ENCODE data around the gene OSBPL10.
"Not testable (repeated sequence)": the region's sequence is repeated elsewhere in the genome, so short reads cannot be mapped to it uniquely, and the experiment has no call there.

The OSBPL10 gene

GRCh38 chr3:31695280-31696008 lies 285.6 kb downstream of the OSBPL10 start:
- TF ChIP-seq, protein P1, sequence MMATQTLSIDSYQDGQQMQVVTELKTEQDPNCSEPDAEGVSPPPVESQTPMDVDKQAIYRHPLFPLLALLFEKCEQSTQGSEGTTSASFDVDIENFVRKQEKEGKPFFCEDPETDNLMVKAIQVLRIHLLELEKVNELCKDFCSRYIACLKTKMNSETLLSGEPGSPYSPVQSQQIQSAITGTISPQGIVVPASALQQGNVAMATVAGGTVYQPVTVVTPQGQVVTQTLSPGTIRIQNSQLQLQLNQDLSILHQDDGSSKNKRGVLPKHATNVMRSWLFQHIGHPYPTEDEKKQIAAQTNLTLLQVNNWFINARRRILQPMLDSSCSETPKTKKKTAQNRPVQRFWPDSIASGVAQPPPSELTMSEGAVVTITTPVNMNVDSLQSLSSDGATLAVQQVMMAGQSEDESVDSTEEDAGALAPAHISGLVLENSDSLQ (IDR thresholded peaks at IDR 0.05): no peak
- TF ChIP-seq SP1 (IDR thresholded peaks at IDR 0.05) (no peak), BHLHE40 (IDR thresholded peaks at IDR 0.05; ENCODE audit: borderline replicate concordance) (no peak), FOXM1 (IDR thresholded peaks at IDR 0.05; ENCODE audit: borderline replicate concordance) (no peak), L3MBTL2 (conservative IDR thresholded peaks at IDR 0.05) (no peak), TARDBP (IDR thresholded peaks at IDR 0.05) (no peak), HDGF (IDR thresholded peaks at IDR 0.05; ENCODE audit: borderline replicate concordance) (no peak)
- DNase-seq (ENCODE audit: extremely low spot score): no peak
- POLR2A ChIA-PET: no interaction called here
- CTCF ChIA-PET: no interaction called here

DNA sequence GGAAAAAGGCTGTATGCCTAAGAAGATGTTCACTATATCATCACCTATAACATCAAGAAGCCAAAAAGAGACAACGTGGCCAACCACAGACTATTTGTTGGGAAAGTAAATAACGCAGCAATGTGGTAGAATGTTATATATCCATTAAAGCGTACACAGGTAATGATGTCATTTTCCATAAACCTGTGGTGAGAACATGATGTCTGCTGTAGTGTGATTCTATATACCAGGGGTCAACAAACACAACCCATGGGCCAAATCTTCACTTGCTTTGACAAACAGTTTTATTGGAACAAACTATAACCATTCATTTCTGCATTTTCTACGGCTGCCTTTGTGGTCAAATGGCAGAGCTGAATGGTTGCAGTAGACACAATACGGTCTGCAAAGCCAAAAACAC lies 287.7 kb downstream of the OSBPL10 start:
- TF ChIP-seq, protein P1 (IDR thresholded peaks at IDR 0.05): no peak
- TF ChIP-seq FOXM1 (IDR thresholded peaks at IDR 0.05; ENCODE audit: borderline replicate concordance): no peak
- TF ChIP-seq NFRKB (IDR thresholded peaks at IDR 0.05): no peak
- TF ChIP-seq ARNT (IDR thresholded peaks at IDR 0.05): no peak
- no peak for TF ChIP-seq SP1 (IDR thresholded peaks at IDR 0.05)
- TF ChIP-seq ELF4 (IDR thresholded peaks at IDR 0.05): no peak
- no peak for TF ChIP-seq FOXA1 (IDR thresholded peaks at IDR 0.05)
- POLR2A ChIA-PET: no interaction called here
- CTCF ChIA-PET: no interaction called here
- DNase-seq (ENCODE audit: extremely low spot score): no peak

DNA sequence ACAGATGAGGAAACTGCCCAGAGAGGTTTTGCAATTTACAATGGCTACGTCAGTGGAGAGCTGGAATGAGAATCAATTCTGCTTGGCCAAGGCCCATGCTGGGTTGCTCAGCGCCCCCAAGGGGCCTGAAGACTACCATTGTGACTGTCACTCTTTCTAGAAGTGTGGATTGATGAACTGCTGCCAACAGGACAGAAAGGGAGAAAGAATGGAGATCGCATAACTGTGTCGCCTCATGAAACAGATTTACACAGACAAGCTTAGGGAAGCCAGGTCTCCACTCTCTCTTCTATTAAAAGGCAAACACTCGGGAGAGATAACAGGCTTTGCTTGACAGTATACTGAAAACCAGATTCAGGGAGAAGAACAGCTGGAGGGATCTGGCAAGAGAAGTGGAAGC lies 288.3 kb downstream of the OSBPL10 start:
- ChIA-PET CTCF (no interaction called here), POLR2A (no interaction called here)
- no peak for DNase-seq (ENCODE audit: extremely low spot score)
- TF ChIP-seq L3MBTL2 (conservative IDR thresholded peaks at IDR 0.05) (no peak), ELF4 (IDR thresholded peaks at IDR 0.05) (no peak), ARNT (IDR thresholded peaks at IDR 0.05) (no peak), FOXA1 (IDR thresholded peaks at IDR 0.05) (no peak)
- TF ChIP-seq, protein P1 (IDR thresholded peaks at IDR 0.05): peak; percentile 15; the same call in 1 of the 2 replicates

DNA sequence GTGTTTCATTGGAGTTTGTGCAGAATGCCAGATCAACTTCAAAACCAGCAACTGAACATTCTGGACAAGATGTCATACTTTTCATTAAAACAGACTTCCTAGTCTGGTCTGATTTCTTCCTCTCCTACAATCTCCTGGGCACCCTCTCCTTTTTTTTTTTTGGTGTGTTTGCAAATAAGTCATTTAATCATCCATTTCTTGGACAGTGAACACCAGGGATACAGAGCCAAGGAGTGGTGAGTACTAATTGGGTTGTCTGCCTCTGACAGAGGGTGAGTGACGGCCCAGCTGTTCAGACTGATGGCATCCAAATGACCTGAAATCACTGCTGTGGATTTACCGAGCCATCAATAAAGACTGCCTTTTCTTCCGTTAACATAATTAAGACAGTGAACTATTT lies 290.3 kb downstream of the OSBPL10 start:
- CTCF ChIA-PET: no interaction called here

GRCh38 chr3:31689523-31689922 lies 291.5 kb downstream of the OSBPL10 start:
- CTCF ChIA-PET; POLR2A ChIA-PET; DNase-seq (ENCODE audit: extremely low spot score): not testable (repeated sequence)

More for the DNA sequence above, 290.3 kb downstream of the OSBPL10 start:
- POLR2A ChIA-PET: no interaction called here
- TF ChIP-seq CTBP1 (IDR thresholded peaks at IDR 0.05; ENCODE audit: borderline replicate concordance): no peak
- no peak for TF ChIP-seq SUZ12 (IDR thresholded peaks at IDR 0.05)
- no peak for TF ChIP-seq BHLHE40 (IDR thresholded peaks at IDR 0.05; ENCODE audit: borderline replicate concordance)
- TF ChIP-seq LEF1 (IDR thresholded peaks at IDR 0.05; ENCODE audit: borderline replicate concordance): no peak
- TF ChIP-seq ELF4 (IDR thresholded peaks at IDR 0.05): no peak
- no peak for TF ChIP-seq FOXK2 (IDR thresholded peaks at IDR 0.05)
- TF ChIP-seq ARNT (IDR thresholded peaks at IDR 0.05): no peak
- TF ChIP-seq NFRKB (IDR thresholded peaks at IDR 0.05): no peak
- TF ChIP-seq FOXM1 (IDR thresholded peaks at IDR 0.05; ENCODE audit: borderline replicate concordance): no peak
- TF ChIP-seq ZNF384 (IDR thresholded peaks at IDR 0.05): no peak
- TF ChIP-seq SP1 (IDR thresholded peaks at IDR 0.05): no peak
- DNase-seq (ENCODE audit: extremely low spot score): no peak

DNA sequence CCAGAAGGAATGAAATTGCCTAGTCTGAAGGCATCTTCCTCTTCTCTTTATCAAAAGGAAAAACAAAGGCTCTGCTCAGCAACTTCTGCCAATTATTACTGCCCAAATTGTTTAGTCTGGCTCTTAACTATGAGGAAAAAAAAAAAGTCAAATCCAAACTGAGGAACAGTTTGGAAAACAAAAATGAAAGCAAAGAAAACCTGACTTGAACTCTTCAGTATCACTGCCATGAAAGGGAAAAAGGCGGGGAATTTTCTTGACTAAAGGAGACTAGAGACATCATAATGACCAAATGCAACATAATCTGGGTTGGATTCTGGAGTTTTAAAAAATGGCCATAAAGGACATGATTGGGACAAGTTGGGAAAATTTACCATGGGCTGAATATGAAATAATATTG lies 292.1 kb downstream of the OSBPL10 start:
- TF ChIP-seq ELF4 (IDR thresholded peaks at IDR 0.05): no peak
- TF ChIP-seq, protein P1 (IDR thresholded peaks at IDR 0.05): no peak
- no peak for TF ChIP-seq ARNT (IDR thresholded peaks at IDR 0.05)
- no peak for TF ChIP-seq HDGF (IDR thresholded peaks at IDR 0.05; ENCODE audit: borderline replicate concordance)
- no peak for TF ChIP-seq SP1 (IDR thresholded peaks at IDR 0.05)
- no peak for TF ChIP-seq BHLHE40 (IDR thresholded peaks at IDR 0.05; ENCODE audit: borderline replicate concordance)
- TF ChIP-seq NFRKB (IDR thresholded peaks at IDR 0.05): no peak
- TF ChIP-seq FOXK2 (IDR thresholded peaks at IDR 0.05): no peak
- POLR2A ChIA-PET: no interaction called here
- no peak for DNase-seq (ENCODE audit: extremely low spot score)
- CTCF ChIA-PET: no interaction called here

Data from HEK293T (cell line).